ENCODE results near the gene ORMDL3.

DNA sequence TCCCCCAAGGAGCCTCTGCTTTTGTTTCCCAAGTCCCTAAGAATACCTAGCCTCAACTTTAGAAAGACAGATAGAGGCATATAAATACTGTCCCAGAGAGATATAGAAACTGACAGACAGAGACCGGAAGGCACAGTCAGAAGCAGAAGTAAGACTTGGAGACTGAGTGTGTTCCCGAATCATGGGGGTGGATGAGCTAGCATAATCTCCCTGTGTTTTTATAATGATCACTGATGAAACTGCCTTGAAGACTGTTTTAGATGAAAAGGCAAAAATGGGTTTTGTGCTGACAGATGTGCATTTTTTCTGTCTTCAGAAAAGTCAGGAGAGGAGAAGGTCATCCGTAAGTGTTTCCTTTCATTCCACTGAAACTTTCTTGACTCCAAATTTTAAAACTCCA is 44.9 kb upstream of the ORMDL3 start:
- no peak for TF ChIP-seq RCOR1 (IDR thresholded peaks at IDR 0.05; ENCODE audit: low read depth, low read length)
- no peak for TF ChIP-seq EHMT2 (IDR thresholded peaks at IDR 0.05; ENCODE audit: low read depth)
- TF ChIP-seq, protein P1, sequence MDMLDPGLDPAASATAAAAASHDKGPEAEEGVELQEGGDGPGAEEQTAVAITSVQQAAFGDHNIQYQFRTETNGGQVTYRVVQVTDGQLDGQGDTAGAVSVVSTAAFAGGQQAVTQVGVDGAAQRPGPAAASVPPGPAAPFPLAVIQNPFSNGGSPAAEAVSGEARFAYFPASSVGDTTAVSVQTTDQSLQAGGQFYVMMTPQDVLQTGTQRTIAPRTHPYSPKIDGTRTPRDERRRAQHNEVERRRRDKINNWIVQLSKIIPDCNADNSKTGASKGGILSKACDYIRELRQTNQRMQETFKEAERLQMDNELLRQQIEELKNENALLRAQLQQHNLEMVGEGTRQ (IDR thresholded peaks at IDR 0.05) = no peak
- no peak for TF ChIP-seq POLR2A (IDR thresholded peaks at IDR 0.05; ENCODE audit: low read length)
- TF ChIP-seq RAD21 (conservative IDR thresholded peaks at IDR 0.05 in 1 of 2, IDR thresholded peaks at IDR 0.05 in 1 of 2) = no peak
- no peak for TF ChIP-seq RFX5 (IDR thresholded peaks at IDR 0.05)
- TF ChIP-seq, protein P2, sequence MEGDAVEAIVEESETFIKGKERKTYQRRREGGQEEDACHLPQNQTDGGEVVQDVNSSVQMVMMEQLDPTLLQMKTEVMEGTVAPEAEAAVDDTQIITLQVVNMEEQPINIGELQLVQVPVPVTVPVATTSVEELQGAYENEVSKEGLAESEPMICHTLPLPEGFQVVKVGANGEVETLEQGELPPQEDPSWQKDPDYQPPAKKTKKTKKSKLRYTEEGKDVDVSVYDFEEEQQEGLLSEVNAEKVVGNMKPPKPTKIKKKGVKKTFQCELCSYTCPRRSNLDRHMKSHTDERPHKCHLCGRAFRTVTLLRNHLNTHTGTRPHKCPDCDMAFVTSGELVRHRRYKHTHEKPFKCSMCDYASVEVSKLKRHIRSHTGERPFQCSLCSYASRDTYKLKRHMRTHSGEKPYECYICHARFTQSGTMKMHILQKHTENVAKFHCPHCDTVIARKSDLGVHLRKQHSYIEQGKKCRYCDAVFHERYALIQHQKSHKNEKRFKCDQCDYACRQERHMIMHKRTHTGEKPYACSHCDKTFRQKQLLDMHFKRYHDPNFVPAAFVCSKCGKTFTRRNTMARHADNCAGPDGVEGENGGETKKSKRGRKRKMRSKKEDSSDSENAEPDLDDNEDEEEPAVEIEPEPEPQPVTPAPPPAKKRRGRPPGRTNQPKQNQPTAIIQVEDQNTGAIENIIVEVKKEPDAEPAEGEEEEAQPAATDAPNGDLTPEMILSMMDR (IDR thresholded peaks at IDR 0.05) = no peak
- TF ChIP-seq NPAS2 (CRISPR knock-in tag; IDR thresholded peaks at IDR 0.05; ENCODE audit: borderline replicate concordance) = no peak
- TF ChIP-seq EHF (CRISPR knock-in tag; IDR thresholded peaks at IDR 0.05) = no peak
- no peak for TF ChIP-seq FOSB (CRISPR knock-in tag; IDR thresholded peaks at IDR 0.05)

Measured in A549 (cell line).